Measurements from ENCODE around the gene ANP32B.
"Not testable (repeated sequence)": the region's sequence is repeated elsewhere in the genome, so short reads cannot be mapped to it uniquely, and the experiment has no call there.

The ANP32B gene

GRCh38 chr9:97993000-97993399, 9.9 kb downstream of the ANP32B start:
- DNase-seq (ENCODE audit: low read depth), result no peak

- DNase-seq (ENCODE audit: low read depth), result no peak
These were observed 11.6 kb downstream of the ANP32B start for GRCh38 chr9:97994703-97995102.

GRCh38 chr9:97996676-97997075, 13.5 kb downstream of the ANP32B start:
- not testable (repeated sequence) for DNase-seq (ENCODE audit: low read depth)

GRCh38 chr9:97997330-97998276, 14.5 kb downstream of the ANP32B start:
- no peak for DNase-seq (ENCODE audit: low read depth)

GRCh38 chr9:98002808-98003207, 19.7 kb downstream of the ANP32B start:
- no peak for DNase-seq (ENCODE audit: low read depth)

- no peak for DNase-seq (ENCODE audit: low read depth)
These were observed 23.1 kb downstream of the ANP32B start for GRCh38 chr9:98006127-98006796.

GRCh38 chr9:98007251-98007928, 24.2 kb downstream of the ANP32B start:
- DNase-seq (ENCODE audit: low read depth), result no peak

- DNase-seq (ENCODE audit: low read depth), result no peak
These were observed 25.6 kb downstream of the ANP32B start for GRCh38 chr9:98008764-98009163.

GRCh38 chr9:98009437-98009836, 26.3 kb downstream of the ANP32B start:
- no peak for DNase-seq (ENCODE audit: low read depth)

GRCh38 chr9:98009936-98010335, 26.8 kb downstream of the ANP32B start:
- DNase-seq (ENCODE audit: low read depth), result no peak

- no peak for DNase-seq (ENCODE audit: low read depth)
These were observed 27.3 kb downstream of the ANP32B start for GRCh38 chr9:98010445-98010844.

GRCh38 chr9:98011122-98011521, 28.0 kb downstream of the ANP32B start:
- no peak for DNase-seq (ENCODE audit: low read depth)

GRCh38 chr9:98016137-98016680, 33.1 kb downstream of the ANP32B start:
- DNase-seq (ENCODE audit: low read depth), result no peak

GRCh38 chr9:98017306-98017705, 34.2 kb downstream of the ANP32B start:
- DNase-seq (ENCODE audit: low read depth), result no peak

- no peak for DNase-seq (ENCODE audit: low read depth)
These were observed 35.2 kb downstream of the ANP32B start for GRCh38 chr9:98018347-98018746.

GRCh38 chr9:98019098-98019497, 36.0 kb downstream of the ANP32B start:
- no peak for DNase-seq (ENCODE audit: low read depth)

- DNase-seq (ENCODE audit: low read depth), result not testable (repeated sequence)
These were observed 36.7 kb downstream of the ANP32B start for GRCh38 chr9:98019869-98020268.

GRCh38 chr9:98020476-98021145, 37.5 kb downstream of the ANP32B start:
- DNase-seq (ENCODE audit: low read depth), result no peak

- no peak for DNase-seq (ENCODE audit: low read depth)
These were observed 38.3 kb downstream of the ANP32B start for GRCh38 chr9:98021306-98022040.

- DNase-seq (ENCODE audit: low read depth), result no peak
These were observed 39.3 kb downstream of the ANP32B start for GRCh38 chr9:98022447-98022846.

- no peak for DNase-seq (ENCODE audit: low read depth)
These were observed 41.6 kb downstream of the ANP32B start for GRCh38 chr9:98024702-98025101.

Measured in T-helper 22 cell (primary cell).